HG03196 (cell line): Measurements from ENCODE around the gene TBXAS1.

Source experiments
- ATAC-seq: cut with Tn5 transposase; IDR thresholded peaks from one replicate; pipeline ENCODE4 v1.9.1; 2021; ENCODE audit not compliant: unreplicated experiment

TBXAS1 gene

DNA sequence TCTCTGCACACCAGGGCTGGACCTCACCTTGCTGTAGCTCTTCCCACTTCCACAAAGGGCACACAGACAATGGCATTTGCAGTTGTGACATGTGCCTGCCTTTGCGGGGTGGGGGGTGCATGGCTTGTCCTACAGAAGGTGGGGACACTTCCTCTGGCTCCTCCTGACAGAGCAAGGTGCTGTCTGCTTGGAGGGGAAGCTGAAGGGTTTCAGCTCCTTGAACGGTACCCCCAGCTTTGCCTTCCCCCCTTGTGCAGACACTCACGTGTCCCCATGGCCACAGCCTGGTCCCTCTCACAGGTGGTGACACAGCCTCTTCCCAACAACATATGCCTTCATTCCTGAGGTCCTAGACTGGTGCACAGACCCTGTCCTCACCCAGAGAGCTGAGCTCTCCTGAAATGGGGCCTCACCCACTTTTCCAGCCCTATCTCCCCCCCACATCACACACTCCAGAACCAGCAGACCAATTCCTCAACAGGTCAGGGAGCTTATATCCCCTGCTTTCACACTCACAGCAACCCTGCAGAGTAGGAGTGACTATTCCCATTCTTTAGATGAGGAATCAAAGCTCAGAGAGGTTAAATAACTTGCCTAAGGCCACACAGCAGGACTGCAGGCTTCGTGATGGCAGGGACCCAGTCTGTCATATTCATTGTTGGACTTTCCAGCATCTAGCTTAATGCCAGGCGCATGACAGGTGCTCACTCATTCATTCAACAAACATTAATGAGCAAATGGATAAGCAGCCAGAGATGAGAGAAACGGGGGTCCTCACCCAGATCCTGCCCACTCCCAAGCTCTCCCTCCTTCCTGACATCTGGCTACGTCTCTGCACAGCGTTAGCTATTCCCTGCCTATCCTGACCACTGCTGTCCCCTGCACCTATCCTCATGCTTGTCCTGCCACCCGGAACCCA, 189.3 kb downstream of the TBXAS1 start:
- ATAC-seq = no peak

DNA sequence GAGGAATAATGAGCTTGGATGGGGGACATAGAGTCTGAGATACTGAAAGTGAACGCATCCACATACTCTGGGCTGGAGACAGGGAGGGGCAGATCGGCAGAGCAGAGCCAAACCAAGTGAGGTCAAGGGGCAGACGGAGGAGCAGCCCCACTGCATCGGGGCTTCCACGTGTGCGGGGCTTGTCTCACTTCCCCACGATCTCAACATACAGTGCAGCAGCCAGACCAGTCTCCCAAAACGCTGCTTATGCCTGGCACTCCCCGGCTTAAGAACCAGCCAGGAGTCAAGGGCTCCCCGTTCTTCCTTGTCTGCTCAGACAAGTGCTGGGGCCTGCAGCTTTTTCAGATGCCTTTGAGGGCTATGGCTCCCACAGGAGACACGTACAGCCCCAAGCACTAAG, 190.1 kb downstream of the TBXAS1 start:
- no peak for ATAC-seq

- ATAC-seq = no peak
Observed at GRCh38 chr7:140019606-140020005, 190.5 kb downstream of the TBXAS1 start.

DNA sequence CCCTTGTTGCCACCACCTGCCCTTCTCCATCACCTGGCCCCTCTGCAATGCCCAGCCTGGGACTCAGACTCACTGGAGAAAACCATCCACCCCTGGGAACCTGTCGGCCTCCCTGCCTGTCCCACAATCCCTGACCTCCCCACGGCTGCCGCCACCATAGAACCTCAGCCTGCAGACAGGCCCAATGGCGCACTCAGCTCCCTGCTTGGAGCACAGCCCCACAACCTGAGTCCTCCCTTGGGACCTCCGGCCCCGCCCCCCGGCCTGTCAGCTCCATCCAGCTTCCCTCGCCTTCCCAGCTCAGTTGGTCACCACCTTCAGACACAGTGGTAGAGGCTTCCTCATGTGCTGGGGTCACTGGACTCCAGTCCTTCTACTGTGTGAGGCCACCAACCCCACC, 192.5 kb downstream of the TBXAS1 start:
- no peak for ATAC-seq

DNA sequence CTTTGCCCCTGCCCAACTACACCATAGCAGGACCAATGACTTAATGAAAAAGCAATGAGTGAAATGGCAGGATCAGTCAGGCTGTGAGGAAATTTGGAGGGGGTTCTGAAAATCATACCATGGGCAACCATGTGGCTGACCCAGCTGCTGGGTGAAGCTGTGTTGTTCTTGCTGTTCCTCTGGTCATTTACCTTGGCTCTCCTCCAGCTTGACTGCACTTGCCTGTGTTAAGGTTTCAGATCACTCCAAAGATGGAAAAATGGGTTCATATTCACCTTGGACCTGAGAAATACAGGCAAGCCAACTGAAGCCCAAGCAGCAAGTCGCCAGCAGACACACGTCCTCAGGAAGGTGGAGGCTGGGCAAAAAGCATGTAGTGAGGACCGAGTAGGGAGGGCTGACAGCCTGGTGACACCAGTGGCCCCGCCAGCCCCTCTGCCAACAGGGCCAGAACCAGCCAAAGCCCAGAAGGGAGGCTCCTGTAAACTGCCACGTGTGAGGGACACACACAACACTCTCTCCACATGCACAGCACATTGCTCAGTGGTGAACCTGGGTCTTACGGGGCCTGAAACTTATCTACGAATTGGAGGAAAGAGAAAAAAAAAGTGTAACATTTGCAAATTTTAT, 193.6 kb downstream of the TBXAS1 start:
- no peak for ATAC-seq

GRCh38 chr7:140023728-140024127, 194.7 kb downstream of the TBXAS1 start:
- no peak for ATAC-seq

DNA sequence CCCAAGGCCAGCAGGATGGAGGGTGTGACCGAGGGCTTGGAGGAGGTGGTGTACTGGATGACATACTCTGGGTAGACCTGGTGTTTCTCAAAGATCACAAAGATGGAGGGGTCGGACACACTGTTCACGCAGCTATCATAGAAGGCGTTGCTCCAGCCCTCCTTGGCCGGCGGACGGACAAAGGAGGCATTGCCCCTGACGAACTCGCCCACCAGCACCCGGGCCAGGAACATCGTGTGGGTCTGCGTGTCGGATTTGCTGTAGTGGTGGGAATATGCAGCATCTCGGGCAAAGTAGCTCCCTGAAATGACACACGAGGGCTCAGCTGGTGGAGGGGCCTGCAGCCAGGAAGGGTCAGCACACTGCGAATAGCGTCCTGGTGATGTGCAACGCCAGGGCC, 195.5 kb downstream of the TBXAS1 start:
- no peak for ATAC-seq

GRCh38 chr7:140025241-140025640, 196.2 kb downstream of the TBXAS1 start:
- ATAC-seq = no peak

DNA sequence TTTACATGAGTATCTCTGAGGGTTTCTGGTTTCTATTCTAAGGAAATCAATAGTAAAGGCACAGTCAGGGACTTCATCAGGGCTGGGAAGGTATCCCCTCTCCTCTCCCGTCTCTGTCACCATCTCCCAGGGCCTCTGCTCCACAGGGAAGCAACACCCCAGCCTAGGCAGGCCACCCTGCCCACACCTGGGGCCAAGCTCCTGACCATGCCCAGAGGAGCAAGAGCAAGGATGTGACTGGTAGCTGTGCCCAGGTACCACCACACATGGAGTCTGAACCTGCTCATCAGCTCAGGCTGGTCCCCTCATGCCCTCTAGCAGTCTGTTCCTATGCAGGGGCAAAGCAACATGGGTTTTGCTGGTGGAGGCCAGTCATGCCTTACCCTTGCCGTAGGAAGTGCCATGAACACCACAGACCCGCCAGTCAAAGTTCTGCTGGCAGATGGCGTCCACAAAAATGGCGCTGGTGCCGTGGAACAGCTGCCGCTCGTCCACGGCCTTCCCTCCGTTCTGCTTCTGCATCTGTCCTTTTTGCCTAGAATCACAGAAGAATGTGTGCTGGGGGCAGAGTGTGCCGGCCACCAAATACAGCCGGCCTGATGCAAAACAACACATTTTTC, 196.9 kb downstream of the TBXAS1 start:
- ATAC-seq = no peak

DNA sequence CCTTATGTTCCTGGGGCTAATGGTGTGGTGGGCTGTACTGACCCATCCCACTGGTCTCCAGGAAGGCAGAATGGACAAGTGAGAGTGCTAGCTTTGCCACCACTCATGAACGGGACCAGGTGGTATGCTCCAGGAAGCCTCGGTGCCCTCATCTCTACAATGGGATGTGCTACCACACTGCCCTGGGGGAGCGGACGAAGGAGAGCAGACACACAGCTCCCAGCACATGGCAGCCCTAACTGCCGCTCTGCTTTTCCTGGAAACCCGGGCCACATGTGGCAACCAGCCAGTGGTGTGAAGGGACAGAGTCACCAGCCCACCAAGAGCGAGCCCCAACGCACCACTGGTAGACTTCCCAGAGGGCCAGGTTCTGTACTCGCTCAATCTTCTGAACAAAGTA, 197.9 kb downstream of the TBXAS1 start:
- no peak for ATAC-seq

DNA sequence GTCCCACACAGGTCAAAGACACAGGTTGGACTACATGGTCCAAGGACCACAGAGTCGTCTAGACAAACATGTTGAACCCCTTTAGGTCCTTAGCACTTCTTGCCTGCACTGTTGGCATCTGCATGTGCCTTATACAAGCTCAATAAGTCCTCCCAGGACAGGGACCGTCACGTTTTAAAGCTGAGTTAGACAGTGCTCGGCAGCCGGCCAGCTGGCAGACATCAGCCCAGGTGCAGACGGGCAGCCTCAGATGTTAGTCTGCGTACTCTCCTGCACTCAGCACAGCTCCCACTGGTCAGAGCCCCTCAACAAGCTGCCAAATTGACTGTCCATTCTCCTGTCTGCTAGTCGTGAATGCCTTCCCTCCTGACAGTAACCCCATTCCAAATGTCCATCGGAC, 198.8 kb downstream of the TBXAS1 start:
- no peak for ATAC-seq

DNA sequence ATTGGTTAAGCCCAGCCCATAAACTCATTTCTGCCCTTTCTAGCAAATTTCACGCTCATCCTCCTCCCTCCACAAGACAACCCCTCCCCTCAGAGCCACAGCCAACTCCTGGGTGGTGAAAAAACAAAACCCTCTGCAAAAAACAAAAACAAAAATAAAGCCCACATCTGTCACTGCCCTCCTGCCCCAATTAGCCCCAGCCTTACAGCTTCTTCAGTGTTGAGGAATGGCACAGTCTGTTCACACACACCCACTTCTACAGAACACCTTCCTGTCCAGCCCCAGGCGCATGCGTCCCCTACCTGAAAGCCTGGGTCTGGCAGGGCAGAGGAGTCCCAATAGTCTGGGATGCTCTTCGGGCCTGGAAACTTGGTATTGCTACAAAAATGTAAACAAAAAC, 199.2 kb downstream of the TBXAS1 start:
- no peak for ATAC-seq

DNA sequence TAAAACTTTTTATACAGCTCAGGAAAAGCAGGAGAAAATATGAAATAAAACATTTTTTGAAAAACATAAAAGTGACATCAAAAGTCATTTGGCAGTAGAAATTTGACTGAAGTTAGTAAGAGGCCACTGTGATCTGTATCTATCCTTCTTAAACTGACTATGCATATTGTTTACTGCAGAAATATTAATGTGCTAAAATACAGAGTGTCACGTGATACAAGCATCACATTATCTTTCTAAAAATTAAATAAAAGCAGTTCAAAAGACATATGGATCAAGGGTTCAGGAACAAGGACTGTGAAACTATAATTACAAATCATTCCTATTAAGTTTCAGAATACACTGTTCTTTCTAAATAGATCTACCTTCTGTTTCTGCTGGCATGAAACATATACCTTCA, 200.0 kb downstream of the TBXAS1 start:
- ATAC-seq = no peak

DNA sequence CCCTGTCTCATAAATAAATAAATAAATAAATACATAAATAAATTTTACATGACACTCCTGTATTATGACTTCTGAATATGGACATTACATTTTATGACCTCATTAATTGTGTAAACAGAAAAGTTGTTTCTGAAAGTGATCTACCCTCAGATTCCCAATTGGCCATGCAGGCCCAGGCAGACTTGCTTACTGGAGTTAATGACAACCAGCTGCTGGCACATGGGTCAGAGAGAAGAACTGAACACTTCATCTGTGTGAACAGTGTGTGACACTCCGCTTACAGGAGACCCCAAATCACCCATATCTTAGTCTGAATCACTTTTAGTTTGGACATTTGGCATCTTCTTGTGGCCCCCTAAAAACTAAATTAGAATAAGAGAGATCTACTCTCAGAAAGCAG, 202.3 kb downstream of the TBXAS1 start:
- ATAC-seq = no peak

- ATAC-seq = no peak
Observed at GRCh38 chr7:140033036-140033435, 204.0 kb downstream of the TBXAS1 start.

GRCh38 chr7:140033779-140034363, 204.8 kb downstream of the TBXAS1 start:
- ATAC-seq = no peak

DNA sequence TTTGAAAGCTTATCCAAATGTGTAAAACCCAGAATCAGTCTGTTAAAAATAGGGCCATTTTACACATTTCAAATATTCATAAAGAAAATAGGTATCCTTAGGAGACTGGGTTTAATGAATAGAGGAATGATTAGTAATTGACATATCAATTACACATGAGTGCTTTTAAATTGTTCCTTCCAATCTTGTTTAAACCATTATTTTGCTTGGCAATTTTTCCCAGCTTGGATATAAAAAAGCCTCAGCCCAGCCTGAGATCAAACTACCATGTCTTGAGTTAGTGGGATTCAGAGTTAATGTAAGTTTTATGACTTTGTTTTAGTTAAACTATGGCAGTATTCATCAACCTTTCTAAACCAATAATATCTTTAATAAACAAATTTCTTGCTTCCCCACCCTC, 205.4 kb downstream of the TBXAS1 start:
- ATAC-seq = no peak

GRCh38 chr7:140035400-140036223, 206.5 kb downstream of the TBXAS1 start:
- ATAC-seq = no peak

- no peak for ATAC-seq
Observed at GRCh38 chr7:140036224-140036962, 207.3 kb downstream of the TBXAS1 start.

- no peak for ATAC-seq
Observed at GRCh38 chr7:140039066-140039465, 210.0 kb downstream of the TBXAS1 start.
